ENCODE data around the gene ALMS1.

DNA sequence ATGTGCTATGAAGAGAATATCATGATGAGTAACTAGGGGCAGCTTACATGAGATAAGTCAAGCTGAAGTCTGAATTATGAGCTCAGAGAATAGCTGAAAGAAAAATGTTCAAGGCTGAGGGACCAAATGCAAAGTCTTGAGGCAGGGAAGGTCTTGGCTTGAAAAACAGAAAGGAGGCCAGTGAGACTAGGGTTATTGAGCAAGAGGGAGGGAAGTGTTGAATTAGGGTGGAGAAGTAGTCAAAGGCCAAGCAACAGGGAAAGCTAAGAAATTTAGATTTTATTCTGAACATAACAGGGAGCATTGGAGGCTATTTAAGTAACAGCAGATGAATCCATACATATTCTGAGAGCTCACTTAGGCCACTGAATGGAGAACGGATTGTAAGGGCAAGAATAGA is 11.4 kb upstream of the ALMS1 start:
- no peak for TF ChIP-seq FOXK2 (IDR thresholded peaks at IDR 0.05)
- TF ChIP-seq L3MBTL2 (conservative IDR thresholded peaks at IDR 0.05), result no peak
